ENCODE results near the gene SPINK1. TPM values are rescaled to one million over a fixed set of nuclear protein-coding genes. Genes with fewer than 3 reads are reported as not detected.
A peak's percentile ranks its signal among the peaks of the same experiment; 100 is the strongest.
"Not testable (repeated sequence)": the region's sequence is repeated elsewhere in the genome, so short reads cannot be mapped to it uniquely, and the experiment has no call there.

The SPINK1 gene
- total RNA-seq, 2 donors from 2014 or later, result 423 to 623 TPM

DNA sequence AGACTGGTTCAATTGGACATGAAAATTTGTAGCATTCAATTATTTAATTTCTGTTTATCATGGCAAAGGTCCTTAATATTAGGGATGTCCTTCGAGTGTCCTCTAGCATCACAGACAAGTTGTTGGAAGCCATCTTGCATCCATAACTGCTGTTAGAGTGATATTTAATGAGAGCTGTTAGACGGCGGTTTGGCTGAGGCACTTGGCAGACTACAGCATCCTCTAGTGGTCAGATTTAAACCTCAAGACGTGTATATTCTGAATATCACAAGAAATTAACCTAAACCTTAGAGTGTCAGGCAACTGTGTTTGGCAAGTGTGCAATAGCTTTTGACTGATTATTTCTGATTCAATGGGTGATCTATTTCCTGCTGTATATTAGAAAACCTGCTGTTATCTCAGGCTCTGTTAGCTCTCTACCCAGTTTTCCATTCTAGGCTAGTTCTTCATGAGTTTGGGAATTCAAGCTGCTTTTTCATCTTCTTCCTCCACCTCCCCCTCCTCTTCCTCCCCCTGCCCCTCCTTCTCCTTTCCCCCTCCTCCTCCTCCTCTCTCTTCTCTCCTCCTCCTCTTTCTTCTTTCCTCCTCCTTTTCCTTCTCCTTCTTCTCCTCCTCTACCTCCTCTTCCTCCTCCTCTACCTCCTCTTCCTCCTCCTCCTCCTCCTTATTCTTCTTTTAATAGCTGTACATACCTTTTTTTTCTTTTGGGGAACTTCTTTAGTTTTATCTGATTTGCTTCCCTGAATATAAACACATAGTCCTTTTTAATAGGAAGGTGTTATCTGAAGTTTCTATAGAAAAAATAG, 8.6 kb downstream of the SPINK1 start:
- H3K27ac ChIP-seq, result no peak overlapping the region
- peak; percentile 50 for DNase-seq
- H3K9ac ChIP-seq (ENCODE audit: low read depth in 2 of 2, low read length in 2 of 2), result no peak overlapping the region
- no peaks in the 10 kb centered on the region for H3K36me3 ChIP-seq
- intact Hi-C loops (cut with DNase I), result loop anchor here (2.0 kb wide), 1 partner anchor 196 kb away; no protein-coding TSS in a partner anchor
- no peak overlapping the region for H3K4me3 ChIP-seq
- H3K9me3 ChIP-seq, result no peaks in the 10 kb centered on the region
- no peaks in the 10 kb centered on the region for H3K4me1 ChIP-seq
- H3K27me3 ChIP-seq, result no peaks in the 10 kb centered on the region
- TF ChIP-seq, protein P1, sequence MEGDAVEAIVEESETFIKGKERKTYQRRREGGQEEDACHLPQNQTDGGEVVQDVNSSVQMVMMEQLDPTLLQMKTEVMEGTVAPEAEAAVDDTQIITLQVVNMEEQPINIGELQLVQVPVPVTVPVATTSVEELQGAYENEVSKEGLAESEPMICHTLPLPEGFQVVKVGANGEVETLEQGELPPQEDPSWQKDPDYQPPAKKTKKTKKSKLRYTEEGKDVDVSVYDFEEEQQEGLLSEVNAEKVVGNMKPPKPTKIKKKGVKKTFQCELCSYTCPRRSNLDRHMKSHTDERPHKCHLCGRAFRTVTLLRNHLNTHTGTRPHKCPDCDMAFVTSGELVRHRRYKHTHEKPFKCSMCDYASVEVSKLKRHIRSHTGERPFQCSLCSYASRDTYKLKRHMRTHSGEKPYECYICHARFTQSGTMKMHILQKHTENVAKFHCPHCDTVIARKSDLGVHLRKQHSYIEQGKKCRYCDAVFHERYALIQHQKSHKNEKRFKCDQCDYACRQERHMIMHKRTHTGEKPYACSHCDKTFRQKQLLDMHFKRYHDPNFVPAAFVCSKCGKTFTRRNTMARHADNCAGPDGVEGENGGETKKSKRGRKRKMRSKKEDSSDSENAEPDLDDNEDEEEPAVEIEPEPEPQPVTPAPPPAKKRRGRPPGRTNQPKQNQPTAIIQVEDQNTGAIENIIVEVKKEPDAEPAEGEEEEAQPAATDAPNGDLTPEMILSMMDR (IDR thresholded peaks at IDR 0.05), result peak; percentile 72

DNA sequence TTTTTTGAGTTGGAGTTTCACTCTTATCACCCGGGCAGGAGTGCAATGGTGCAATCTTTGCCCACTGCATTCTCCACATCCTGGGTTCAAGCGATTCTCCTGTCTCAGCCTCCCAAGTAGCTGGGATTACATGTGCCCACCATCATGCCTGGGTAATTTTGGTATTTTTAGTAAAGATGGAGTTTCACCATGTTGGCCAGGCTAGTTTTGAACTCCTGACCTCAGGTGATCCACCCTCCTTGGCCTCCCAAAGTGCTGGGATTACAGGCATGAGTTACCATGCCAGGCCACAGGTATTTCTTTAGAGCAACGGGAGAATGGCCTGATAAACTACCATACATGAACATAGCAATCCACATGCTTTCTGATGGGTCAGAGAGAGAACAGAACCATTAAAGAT, 9.2 kb downstream of the SPINK1 start:
- DNase-seq, result not testable (repeated sequence)

DNA sequence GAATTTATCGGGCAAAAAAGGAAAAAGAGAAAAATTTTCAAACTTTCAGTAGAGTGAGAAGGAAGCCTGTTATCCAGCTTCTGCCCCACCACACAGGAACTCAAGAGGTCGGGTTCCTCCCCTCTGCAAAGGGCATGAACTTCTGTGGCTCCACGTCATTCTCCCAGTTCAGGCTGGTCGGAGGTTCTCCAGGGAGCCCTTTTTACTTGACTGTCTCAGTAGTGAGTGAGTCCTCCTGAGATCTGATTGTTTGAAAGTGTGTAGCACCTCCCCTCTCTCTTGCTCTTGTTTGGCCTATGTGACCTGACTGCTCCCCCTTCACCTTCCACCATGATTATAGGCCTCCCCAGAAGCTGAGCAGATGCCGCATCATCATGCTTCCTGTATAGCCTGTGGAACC, 9.7 kb downstream of the SPINK1 start:
- H3K36me3 ChIP-seq, result no peaks in the 10 kb centered on the region
- intact Hi-C loops (cut with DNase I), result loop anchor here (2.0 kb wide), 1 partner anchor 195 kb away; no protein-coding TSS in a partner anchor

More for the DNA sequence above, 9.2 kb downstream of the SPINK1 start:
- not testable (repeated sequence) for H3K4me1 ChIP-seq; H3K27me3 ChIP-seq; H3K4me3 ChIP-seq; H3K27ac ChIP-seq; H3K9me3 ChIP-seq; H3K9ac ChIP-seq (ENCODE audit: low read depth in 2 of 2, low read length in 2 of 2); H3K36me3 ChIP-seq
- intact Hi-C loops (cut with DNase I), result loop anchor here (2.0 kb wide), 1 partner anchor 195 kb away; no protein-coding TSS in a partner anchor

DNA sequence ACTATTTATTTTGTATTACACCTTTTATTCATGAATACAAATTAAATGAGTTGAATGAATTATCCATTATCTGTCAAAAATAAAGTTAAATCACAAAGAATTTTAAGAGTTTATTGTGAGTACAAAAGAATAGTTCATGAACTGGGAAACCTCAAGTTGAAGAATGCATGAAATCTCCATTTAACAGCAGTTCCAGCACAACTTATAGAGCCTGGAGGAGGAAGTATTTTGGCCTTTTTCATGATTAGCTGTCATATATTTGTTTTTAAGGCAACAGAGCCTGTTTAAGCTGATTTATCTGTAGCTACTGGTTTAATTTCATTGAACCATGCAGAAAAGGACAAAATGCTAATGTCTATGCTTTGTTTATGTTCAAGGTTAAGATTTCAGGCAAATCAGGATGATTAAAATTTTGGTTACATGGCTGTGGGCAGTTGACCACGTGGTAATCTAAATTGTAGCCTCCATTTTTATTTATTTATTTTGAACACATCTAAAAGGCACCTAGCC, 12.2 kb downstream of the SPINK1 start:
- no peaks in the 10 kb centered on the region for H3K4me1 ChIP-seq
- TF ChIP-seq, protein P1 (IDR thresholded peaks at IDR 0.05), result no peak
- no peak for DNase-seq
- H3K9me3 ChIP-seq, result no peaks in the 10 kb centered on the region
- no peak overlapping the region for H3K9ac ChIP-seq (ENCODE audit: low read depth in 2 of 2, low read length in 2 of 2)
- intact Hi-C loops (cut with DNase I), result no loop called here
- no peaks in the 10 kb centered on the region for H3K36me3 ChIP-seq
- H3K27ac ChIP-seq, result no peak overlapping the region
- no peaks in the 10 kb centered on the region for H3K27me3 ChIP-seq
- no peak overlapping the region for H3K4me3 ChIP-seq

More for the DNA sequence above, 9.7 kb downstream of the SPINK1 start:
- H3K4me3 ChIP-seq, result no peak overlapping the region
- H3K27me3 ChIP-seq, result no peaks in the 10 kb centered on the region
- H3K9me3 ChIP-seq, result no peaks in the 10 kb centered on the region
- no peak for DNase-seq
- no peak overlapping the region for H3K27ac ChIP-seq
- no peak overlapping the region for H3K9ac ChIP-seq (ENCODE audit: low read depth in 2 of 2, low read length in 2 of 2)
- H3K4me1 ChIP-seq, result no peaks in the 10 kb centered on the region
- TF ChIP-seq, protein P1 (IDR thresholded peaks at IDR 0.05), result no peak

DNA sequence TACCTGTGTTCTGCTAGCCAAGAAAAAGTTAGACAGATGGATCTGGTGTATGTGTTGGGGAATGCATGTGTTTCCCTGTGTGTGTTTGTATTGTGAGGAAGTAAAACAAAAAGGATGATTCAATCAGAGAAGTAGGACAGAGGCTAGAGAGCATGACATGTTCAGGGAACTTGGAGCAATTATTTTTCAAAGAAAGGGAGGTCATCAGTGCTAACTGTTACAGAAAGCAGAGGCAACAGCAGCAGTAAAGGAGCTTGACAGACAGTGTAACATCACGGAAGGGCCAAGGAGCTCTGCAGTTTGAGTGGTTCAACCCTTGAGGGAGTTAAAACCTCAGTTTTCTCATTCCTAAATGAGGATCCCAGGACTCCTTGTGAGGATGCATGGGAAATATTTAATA, 13.2 kb downstream of the SPINK1 start:
- Histone ChIP-seq H3K27ac (no peak overlapping the region), H3K9me3 (no peaks in the 10 kb centered on the region), H3K27me3 (no peaks in the 10 kb centered on the region), H3K9ac (ENCODE audit: low read depth in 2 of 2, low read length in 2 of 2) (no peak overlapping the region), H3K4me3 (no peak overlapping the region), H3K4me1 (no peaks in the 10 kb centered on the region), H3K36me3 (no peaks in the 10 kb centered on the region)
- TF ChIP-seq, protein P1 (IDR thresholded peaks at IDR 0.05), result no peak
- DNase-seq, result no peak
- intact Hi-C loops (cut with DNase I), result no loop called here

DNA sequence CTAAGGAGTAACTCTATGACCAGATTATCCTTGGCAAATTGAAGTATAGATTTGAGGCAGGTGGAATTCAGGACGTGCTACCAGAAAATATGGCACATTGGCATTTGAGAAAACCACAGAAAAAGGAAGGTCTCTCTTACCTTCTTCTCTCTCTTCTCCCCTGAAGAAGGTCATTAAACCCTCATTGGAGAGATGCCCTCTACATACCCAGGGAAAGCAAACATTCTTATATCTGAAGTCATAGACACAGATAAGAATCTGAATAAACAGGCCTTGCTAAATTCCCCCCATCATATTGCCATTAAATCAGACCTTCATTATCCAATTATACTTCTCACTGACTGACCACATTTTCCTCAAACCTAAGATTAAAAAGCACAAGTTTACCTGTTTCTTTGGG, 17.8 kb downstream of the SPINK1 start:
- Histone ChIP-seq H3K27ac (no peak overlapping the region), H3K36me3 (no peaks in the 10 kb centered on the region), H3K4me1 (no peaks in the 10 kb centered on the region), H3K9ac (ENCODE audit: low read depth in 2 of 2, low read length in 2 of 2) (no peak overlapping the region), H3K4me3 (no peak overlapping the region), H3K9me3 (no peaks in the 10 kb centered on the region), H3K27me3 (no peaks in the 10 kb centered on the region)
- TF ChIP-seq, protein P1 (IDR thresholded peaks at IDR 0.05), result no peak
- no peak for DNase-seq
- intact Hi-C loops (cut with DNase I), result no loop called here

Measured in colonic mucosa (tissue), 4 donors.